ENCODE results near the gene OR7D4. TPM values are rescaled to one million over a fixed set of nuclear protein-coding genes. Genes with fewer than 3 reads are reported as not detected.

Gene OR7D4
- polyA plus RNA-seq, 2 of the 4 experiments (the other 2 are of a cell fraction), result not detected

GRCh38 chr19:9178901-9179300, 40.5 kb downstream of the OR7D4 start, which contains the start of gene OR7D2 (continued):
- TF ChIP-seq ELK1 (IDR thresholded peaks at IDR 0.05; ENCODE audit: low read depth, low read length), result no peak
- TF ChIP-seq REST (IDR thresholded peaks at IDR 0.05), result no peak

- no peak for FAIRE-seq
- H3K4me2 ChIP-seq, result no peak overlapping the region
- CTCF ChIA-PET, result no interaction called here
Measured at GRCh38 chr19:9175326-9175725, 44.1 kb downstream of the OR7D4 start.

GRCh38 chr19:9171393-9171991, 47.9 kb downstream of the OR7D4 start:
- TF ChIP-seq KDM1A (IDR thresholded peaks at IDR 0.05; ENCODE audit: low read depth), result no peak
- no peak for TF ChIP-seq EHMT2 (IDR thresholded peaks at IDR 0.05; ENCODE audit: low read depth)
- TF ChIP-seq HOXA7 (CRISPR knock-in tag; IDR thresholded peaks at IDR 0.05), result no peak
- no peak for TF ChIP-seq MAX (IDR thresholded peaks at IDR 0.05)
- no peak for TF ChIP-seq BHLHE40 (IDR thresholded peaks at IDR 0.05; ENCODE audit: low read depth, low read length)
- no peak for TF ChIP-seq ESRRA (IDR thresholded peaks at IDR 0.05; ENCODE audit: borderline replicate concordance, low read length)
- TF ChIP-seq ATOH8 (CRISPR knock-in tag; IDR thresholded peaks at IDR 0.05; ENCODE audit: low read depth), result no peak
- no peak for TF ChIP-seq MAFK (IDR thresholded peaks at IDR 0.05; ENCODE audit: partially characterized antibody)
- no peak for TF ChIP-seq CHD2 (IDR thresholded peaks at IDR 0.05; ENCODE audit: low read length, partially characterized antibody)
- TF ChIP-seq ZSCAN20 (CRISPR knock-in tag; IDR thresholded peaks at IDR 0.05), result no peak
- no peak for TF ChIP-seq FOXS1 (CRISPR knock-in tag; IDR thresholded peaks at IDR 0.05)
- TF ChIP-seq RCOR1 (IDR thresholded peaks at IDR 0.05; ENCODE audit: low read depth, low read length), result no peak
- TF ChIP-seq CBX8 (IDR thresholded peaks at IDR 0.05), result no peak
- H3K9me3 ChIP-seq, result peaks cover 13% of the 10 kb centered on the region; the same call in 2 of the 3 replicates
- H3K4me2 ChIP-seq, result no peak overlapping the region
- DNase-seq (ENCODE audit: low read depth in 1 of 2, low spot score in 1 of 2) (no peak), ATAC-seq (no peak), FAIRE-seq (no peak)
- ChIA-PET CTCF (no interaction called here), POLR2A (no interaction called here)
- no peak overlapping the region for H3K4me3 ChIP-seq
- 33% methylated on average over 6 of the region's 6 CpGs for WGBS (ENCODE audit: missing lambda C conversion rate)
- no peaks in the 10 kb centered on the region for H3K4me1 ChIP-seq
- H3K27ac ChIP-seq, result no peak overlapping the region

More at GRCh38 chr19:9175326-9175725, 44.1 kb downstream of the OR7D4 start:
- 40% methylated on average over 5 of the region's 5 CpGs for WGBS (ENCODE audit: missing lambda C conversion rate)
- no peak for ATAC-seq
- POLR2A ChIA-PET, result no interaction called here
- H3K4me3 ChIP-seq, result no peak overlapping the region
- TF ChIP-seq ZC3H11A (IDR thresholded peaks at IDR 0.05) (no peak), ZSCAN20 (CRISPR knock-in tag; IDR thresholded peaks at IDR 0.05) (no peak), MYC (IDR thresholded peaks at IDR 0.05; ENCODE audit: borderline replicate concordance, low read length) (no peak), BHLHE40 (IDR thresholded peaks at IDR 0.05; ENCODE audit: low read depth, low read length) (no peak), JUNB (IDR thresholded peaks at IDR 0.05) (no peak), ATOH8 (CRISPR knock-in tag; IDR thresholded peaks at IDR 0.05; ENCODE audit: low read depth) (no peak), NR3C1 (IDR thresholded peaks at IDR 0.05) (no peak), TP53 (CRISPR knock-in tag; IDR thresholded peaks at IDR 0.05) (no peak)
- no peaks in the 10 kb centered on the region for H3K9me3 ChIP-seq
- no peaks in the 10 kb centered on the region for H3K4me1 ChIP-seq
- DNase-seq (ENCODE audit: low read depth in 1 of 2, low spot score in 1 of 2), result no peak
- H3K27ac ChIP-seq, result no peak overlapping the region
